HG02678 (cell line): ENCODE data around the gene ELL2.
"Not testable (repeated sequence)": the region's sequence is repeated elsewhere in the genome, so short reads cannot be mapped to it uniquely, and the experiment has no call there.

ENCODE experiments used
- ATAC-seq: cut with Tn5 transposase; IDR thresholded peaks from one replicate; pipeline ENCODE4 v1.9.1; 2021; ENCODE audit warnings: mild to moderate bottlenecking, moderate library complexity; ENCODE audit not compliant: unreplicated experiment

The ELL2 gene

DNA sequence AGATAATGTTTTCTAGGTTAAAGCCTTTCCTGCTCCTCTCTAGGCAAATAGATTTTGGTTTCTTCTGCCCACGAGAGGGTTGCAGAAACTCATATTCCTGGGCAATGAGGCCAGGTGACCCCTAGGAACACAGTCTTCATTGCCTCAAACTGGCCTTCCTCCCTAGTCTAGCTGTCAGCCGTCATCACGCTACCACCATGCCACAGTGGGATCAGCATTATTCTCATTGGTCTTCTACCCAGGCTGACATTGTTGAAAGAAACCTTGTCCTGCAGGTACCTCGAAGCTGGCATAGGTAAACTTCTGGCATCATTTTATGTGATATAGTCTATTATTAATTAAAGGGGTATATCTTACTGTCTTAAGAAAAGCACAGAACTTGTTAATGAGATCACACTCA lies 51.1 kb downstream of the ELL2 start:
- ATAC-seq, result no peak

DNA sequence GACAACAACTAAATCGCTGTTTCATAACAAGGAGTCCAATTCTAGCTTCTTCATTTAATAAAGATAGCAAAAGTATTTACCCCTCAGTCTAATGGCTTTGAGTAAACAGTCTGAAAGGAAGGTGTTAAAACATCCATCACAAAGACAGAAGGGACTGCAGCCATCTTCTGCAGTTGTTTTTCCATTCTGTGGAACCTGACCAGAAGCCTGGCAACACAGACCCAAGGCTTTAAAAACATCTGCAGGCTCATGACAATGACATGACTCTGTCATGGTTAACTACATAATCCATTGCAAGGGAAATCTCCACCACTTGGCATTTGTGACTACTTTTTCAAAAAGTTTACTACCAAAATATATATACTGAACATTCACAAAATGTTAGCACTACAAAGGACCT lies 51.9 kb downstream of the ELL2 start:
- ATAC-seq, result no peak

DNA sequence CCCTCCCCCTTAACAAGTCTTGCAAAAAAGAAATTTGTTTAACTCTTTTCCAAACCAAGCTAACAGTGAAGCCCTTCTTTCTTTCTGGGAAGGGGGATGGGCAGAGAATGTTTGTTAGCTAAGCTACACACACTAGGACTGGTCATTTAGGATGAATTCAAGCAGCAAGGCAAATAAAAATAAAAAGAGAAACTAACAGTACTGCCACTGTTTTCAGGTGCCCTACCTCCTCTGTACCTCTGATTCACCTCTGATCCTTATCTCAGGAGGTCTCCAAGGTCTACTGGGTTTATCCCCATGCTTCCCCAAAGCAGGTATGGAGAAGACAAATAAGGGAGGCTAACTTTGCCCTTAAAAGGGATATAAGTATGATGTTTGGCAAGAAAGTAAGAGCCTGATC lies 52.9 kb downstream of the ELL2 start:
- ATAC-seq, result no peak

DNA sequence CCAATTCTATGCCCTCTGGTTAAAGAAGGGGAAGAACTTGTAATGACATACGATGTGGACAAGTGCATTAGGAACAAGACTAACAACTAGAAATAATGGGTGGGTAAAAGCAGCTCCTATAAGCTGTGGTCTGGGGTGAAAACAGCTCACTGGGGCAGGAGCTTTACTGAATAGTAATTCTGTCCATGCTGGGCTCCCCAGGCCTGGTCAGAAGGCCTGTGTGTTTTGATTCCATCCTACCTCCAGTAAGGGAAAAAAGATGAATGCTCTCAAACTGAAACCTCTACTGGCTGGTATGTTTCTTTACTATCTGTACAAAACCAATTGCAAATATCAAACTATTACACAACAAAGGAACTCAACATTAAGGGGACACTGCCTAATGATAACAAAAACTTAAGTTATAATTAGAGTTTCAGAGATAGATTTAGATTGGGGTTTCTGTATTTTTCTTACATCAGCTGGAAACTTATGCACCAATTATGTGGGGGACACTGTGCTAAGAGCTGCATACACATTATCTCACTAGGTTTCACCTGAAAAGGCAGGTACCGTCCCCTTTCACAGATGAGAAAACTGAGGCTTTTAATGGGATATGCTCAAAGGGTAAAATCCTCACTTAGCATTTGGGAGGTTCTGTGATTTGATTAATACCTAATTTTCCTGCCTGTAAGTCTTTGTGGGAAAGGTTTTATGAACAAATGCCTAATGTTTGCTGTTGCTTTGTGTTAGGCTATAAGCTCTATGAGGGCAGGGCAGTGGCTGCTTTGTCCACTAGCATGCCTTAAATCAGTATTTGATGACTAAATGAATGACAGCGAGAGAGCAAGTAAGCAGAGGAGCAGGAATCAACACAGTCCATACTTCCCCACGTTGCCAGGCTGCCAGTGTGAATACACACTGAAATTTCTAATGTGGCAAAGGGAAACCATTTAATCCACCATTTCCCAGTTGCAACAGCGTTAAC lies 53.6 kb downstream of the ELL2 start:
- peak; percentile 31 for ATAC-seq

DNA sequence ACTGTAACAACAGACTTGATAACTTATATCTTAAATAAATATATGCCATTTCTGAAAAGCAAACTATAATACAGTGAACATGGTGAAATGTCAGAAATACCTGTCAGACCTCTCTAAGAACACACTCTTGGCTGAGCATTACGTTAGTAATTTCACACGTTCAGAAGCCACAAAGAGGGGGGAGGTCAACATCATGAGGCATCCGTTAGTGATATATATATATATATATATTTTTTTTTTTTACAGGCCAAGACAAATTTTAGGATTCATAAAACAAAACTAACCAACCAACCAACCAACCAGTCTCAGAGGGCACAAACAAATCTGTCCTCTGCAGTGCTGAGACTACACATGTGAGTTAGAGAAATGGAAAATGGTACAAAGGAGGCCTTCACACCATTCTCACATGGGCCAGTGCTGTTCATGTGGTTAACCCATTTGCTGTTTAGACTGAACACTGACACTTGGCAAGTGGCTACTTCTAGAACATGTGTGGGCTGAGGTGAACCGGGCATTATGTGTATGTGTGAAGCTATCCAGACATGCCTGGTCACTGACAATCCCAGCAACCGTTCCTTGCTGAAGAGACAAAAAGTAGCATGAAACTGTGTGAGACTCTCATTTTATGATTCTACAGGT lies 54.5 kb downstream of the ELL2 start:
- ATAC-seq, result no peak

DNA sequence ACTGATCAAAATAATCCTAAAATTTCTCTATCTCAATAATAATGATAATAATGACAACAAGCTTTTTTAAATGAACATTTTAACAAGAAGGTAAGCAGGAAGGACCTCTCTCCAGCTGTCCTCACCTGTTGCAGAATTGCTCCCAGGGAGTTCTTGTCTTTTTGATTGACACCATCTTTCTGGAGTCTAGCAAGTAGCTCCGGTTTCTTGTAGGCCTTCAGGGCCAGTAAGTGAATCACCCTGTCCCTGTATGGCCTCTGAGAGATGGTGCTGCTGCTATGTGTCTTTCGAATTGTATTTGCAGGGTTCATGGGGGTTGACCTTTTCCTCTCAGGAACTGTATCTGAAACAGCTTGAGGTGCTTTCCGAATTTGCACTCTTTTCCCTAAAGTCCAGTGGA lies 55.3 kb downstream of the ELL2 start:
- not testable (repeated sequence) for ATAC-seq

DNA sequence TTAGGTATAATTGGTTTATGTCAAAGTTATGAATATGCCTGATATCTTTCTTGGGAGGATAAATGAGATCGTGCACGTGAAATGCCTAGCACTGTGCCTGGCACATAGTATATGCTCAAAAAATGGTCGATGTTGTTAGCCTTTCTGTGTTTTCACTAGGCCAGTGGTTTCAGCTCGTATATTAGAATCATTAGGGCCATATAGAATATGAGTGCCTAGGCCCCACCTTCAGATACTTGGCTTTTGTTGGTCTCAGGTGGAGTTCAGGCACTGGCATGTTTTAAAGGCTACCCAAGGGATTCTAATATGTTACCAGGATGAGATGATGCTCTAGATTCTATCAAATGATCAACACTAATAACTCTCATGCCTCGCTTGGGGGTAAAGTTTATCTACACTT lies 56.8 kb downstream of the ELL2 start:
- ATAC-seq, result no peak

DNA sequence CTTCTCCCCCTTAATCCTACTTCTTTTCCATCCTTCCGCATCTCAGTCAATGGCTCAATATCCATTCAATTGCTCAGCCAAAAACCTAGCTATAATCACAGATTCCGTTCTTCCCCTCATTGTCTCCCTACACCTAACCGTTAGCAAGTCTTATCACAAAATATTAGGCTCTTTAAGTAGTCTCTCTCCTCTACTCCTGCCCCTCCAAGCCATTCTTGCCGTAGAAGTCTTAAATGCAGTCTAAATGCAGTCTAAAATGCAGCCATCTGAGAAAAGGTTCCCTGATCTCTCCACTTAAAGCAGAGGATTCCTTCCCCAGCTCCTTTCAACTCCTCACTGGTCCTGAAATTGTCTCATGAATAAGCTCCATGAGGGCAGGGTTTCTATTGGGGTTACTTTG lies 57.8 kb downstream of the ELL2 start:
- ATAC-seq, result no peak

DNA sequence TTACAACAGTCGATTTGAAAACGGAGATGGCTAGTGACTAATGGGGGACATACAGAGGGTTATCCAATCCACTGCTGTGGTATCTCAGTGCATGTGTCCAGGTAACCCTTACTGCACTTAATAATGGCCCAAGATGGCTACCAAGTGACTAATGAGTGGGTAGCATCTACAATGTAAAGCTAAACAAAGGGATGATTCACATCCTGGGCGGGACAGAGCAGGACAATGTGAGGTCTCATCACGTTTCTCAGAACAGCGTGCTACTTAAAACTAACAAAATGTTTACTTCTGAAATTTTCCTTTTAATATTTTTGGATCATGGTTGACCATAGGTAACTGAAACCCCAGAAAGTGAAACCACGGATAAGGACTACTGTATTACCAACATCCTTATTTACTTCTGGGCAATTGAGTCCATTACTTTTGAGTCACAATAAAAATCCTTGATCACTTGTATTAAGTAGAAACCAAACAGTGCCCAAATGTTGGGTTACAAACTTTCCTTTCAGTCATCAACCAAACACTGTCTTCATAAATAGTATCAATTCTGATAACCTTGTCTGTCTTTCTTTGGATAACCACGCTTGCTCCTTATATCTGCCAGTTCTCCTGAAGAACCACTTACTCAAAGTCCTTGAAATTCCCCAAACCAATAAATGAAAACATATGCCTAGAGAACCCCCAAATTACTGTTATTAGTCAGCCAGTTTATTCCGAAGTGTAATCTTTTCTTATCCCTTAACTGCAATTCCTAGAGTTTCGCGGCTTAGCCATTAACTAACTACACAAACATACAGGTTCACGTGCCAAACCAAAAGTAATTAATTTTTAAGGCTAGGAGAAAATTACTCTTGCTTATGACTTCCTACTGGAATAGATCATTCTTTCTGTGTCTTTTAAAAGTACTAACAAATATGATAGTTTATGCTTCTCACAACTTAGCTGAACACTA lies 59.7 kb downstream of the ELL2 start:
- ATAC-seq, result no peak

DNA sequence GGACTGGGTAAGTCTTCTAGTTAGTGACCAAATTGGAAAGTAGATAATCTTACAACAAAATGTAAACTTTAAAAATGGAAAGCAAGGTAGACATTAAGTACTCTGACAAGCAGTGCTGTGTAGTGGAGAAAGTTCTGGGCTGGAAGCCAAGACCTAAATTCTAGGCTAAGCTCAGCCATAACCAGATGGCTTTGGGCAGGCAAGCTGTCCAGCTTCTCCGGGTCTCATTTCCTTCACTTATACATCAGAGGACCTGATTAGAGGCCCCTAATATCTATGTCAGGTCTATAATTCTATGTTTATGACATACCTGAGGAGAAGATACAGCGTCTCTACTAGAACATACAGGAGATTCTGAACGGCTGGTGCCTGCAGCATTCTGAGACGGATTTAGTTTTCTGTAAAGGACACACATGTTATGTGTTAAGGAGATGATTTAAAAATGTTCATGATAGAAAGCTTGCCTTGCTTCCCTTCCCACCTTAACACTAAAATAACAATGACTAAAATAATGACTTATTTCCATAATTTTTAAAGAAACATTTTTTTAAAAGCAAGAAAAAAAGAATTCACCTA lies 61.2 kb downstream of the ELL2 start:
- ATAC-seq, result no peak

DNA sequence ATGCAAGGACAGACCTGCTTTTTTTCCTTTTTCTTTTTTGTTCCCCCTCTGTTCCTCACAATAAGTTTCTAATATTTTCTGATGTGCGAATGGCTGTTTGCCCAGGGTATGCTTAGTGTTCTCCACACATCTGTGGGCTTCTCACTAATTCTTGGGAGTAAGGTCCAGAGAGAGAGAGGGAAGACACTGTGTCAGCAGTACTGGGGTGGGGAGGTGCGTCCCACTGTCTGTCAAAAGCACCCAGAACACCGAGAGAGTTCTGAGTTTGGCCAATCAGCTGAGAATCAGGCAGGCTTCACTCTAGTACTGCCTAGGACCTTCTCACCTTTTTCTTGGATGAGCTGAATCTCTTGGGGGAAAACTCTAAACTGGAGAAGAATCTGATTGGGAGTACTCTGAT lies 61.8 kb downstream of the ELL2 start:
- no peak for ATAC-seq

DNA sequence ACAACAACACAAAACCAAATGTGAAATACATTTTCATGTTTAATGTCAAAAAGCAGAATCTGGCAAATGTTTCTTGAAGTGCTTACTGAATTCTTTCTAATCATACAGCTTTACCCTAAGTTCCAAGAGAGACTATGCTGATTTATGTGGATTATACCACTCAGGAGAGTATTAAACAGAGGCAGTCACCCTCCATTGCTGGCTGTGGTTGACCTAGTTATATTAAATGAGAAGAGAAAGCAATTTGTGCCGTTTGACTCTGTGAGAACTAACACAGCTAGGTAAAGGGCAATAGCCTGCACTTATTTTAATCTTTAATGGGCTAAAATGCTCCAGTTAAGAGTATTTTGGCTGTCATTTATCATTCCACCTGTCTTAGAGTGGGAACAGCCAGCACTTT lies 62.6 kb downstream of the ELL2 start:
- ATAC-seq, result no peak

DNA sequence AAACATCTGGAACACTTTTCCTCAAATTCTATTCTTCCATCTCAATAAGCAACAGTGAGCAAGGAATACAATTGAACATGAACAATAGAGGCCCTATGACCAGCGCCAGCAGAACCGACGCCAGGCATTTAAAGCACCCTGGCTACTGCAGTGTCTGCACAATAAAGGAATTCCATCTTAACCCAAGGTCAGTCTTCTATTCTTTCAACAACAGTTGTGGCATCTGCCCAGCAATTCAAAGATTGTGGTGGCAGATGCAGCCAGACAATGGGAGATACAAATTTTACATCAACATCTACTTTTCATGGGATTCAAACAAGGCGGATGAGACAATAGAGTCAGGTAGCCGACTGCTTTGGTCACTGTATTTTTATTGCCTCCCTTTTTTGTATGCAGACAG lies 65.9 kb downstream of the ELL2 start:
- ATAC-seq, result no peak

DNA sequence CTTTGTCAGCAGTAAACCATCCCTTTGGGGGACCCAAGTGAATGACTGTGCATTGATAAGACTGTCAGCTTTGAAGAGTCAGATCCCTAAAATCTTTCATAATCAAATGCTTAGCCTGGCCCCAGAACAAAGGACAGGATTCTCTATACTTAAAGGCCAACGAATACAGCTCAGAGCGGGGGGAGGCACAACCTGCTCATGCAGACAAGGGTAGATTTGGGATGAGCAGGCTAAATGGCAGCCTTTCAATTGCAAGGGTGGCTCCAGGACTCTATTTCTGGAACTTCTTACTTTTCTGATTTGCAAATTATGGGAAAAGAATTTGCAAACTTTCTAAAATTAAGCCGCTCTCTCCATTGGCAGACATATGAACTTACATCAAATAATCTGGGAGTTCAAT lies 66.4 kb downstream of the ELL2 start:
- no peak for ATAC-seq

DNA sequence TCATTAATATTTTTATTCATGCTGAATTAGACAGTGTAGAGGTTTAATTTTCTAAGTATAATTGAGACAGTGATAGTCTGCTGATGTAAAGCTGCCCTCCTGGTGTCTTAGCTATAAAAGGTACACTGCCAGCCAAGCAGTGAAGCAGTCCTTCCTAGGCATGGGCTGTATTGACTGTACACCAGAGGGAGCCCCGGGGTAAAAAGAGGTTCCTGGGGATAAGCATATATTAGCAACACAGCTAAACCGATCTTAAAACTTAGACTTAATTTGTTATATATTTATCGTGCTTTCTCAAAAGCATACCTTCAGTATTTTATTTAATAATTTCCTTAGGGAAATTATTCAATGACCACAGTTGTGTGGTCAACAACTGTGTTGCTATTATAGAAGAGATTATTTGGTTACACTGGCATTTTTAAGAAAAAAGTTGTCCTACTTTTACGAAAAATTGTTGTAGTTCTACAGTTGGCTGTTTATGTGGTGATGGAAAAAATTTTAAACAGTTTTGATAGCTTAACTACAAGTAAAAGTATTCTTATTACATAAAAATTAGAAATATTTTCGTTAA lies 68.8 kb downstream of the ELL2 start:
- ATAC-seq, result peak; percentile 73

DNA sequence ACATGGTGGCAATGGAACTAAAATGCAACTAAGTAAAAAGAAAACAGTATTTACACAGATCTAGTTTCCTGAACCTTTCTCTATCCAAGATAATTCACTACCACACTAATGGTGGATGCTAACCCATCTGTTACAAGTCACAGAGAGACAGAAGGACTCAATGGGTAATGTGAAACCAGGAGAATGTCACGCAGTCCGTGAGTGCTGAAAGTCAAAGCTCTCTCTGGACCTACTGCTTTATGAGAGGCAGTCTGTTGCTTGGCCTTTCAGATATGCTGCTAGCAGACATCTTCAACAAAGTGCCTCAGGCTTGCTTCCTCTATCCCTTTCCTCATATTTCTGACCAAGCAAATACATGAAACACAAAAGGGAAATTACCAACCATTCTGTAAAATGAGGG lies 70.2 kb downstream of the ELL2 start:
- no peak for ATAC-seq

DNA sequence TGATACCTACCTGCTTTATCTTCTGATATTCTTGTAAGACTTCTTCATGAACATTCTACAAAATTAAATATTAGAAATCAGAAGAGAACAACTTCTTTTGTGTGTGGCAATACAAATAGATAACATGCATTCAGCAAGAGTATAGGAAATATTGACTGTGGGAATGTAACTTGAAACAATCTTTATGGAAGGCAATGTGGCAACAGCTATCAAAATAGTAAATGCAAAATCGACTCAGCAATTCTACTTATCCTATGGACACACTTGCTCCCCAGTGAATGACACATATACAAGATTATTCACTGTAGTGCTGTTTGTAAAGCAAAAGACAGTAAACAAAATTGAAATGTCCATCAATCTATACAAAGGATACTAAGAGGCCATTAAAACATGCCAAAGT lies 72.6 kb downstream of the ELL2 start:
- no peak for ATAC-seq

DNA sequence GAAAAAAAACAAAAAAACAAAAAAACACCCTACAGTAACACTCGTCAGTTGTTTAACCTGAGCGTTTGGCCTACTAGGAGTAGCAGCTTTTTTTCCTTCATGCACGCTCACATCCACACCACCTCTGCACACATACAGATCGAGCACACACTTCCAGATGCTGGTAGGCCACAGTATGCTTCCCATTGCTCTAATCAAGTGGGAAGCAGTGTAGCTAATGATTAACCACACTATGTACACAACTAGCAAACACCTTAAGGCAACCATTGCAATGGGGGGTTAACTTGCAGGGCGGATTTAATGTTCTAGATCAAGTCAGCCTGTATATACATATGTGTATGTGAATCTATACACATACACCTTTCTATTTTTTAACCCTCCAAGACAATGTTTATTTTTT lies 73.7 kb downstream of the ELL2 start:
- ATAC-seq, result no peak

DNA sequence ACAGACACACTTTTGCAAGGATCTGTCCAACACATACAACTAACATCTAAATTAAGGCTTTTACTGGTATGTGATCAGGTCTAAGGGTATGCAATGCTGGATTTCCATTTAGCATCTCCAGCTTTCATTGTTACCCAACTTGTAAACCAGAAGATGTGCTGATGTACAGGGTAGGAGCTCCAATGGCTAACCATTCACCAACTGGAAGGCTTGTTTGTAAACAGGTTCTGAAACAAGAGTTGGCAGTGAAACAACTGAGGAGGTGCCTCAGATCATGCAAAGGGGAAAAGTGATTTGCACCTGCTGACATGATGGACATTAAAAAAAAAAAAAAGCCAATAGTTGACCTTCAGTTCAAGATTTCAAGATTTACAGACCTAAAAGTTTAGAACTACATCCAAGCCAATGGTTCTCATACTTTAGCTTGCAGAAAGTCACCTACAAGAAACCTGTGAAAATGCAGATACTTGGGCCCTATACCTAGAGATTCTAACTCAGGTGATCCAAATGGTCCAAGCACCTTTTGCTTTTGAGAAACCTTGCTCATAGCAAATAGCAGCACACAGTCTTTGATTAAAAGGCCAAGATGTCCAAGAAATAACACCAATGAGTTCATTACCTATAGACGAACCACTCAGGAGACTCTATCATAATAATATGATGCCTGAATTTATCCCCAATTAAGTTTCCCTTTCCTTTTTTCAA lies 75.2 kb downstream of the ELL2 start:
- no peak for ATAC-seq

DNA sequence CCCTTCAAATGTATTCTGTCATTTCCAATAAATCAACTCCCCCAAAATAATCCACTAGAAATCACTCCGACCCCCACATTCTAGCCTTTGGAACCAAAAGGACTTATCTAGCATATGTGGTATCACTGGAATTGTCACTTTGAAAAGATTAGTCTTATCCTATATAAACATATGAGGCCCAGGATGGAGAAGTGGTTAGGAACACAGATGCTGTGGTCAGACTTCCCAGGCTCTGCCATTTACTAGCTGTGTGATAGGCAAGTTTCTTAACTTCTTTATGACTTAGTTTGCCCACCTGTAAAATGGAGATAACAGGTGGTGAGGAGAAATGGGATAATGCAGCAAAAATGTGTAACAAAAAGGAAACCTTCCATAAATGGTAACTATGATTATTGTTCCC lies 77.1 kb downstream of the ELL2 start:
- ATAC-seq, result no peak
